ENCODE data around the gene TSGA10IP.

Gene TSGA10IP

GRCh38 chr11:65977621-65978390 is 32.5 kb downstream of the TSGA10IP start:
- no peak for DNase-seq

- DNase-seq, result no peak
These were observed 33.3 kb downstream of the TSGA10IP start for GRCh38 chr11:65978391-65979238.

- no peak for DNase-seq
These were observed 34.0 kb downstream of the TSGA10IP start for GRCh38 chr11:65979261-65979759.

GRCh38 chr11:65981101-65981740 is 35.9 kb downstream of the TSGA10IP start:
- no peak for DNase-seq

- DNase-seq, result no peak
These were observed 36.9 kb downstream of the TSGA10IP start for GRCh38 chr11:65981972-65982823.

- DNase-seq, result no peak
These were observed 37.7 kb downstream of the TSGA10IP start for GRCh38 chr11:65982824-65983588.

- no peak for DNase-seq
These were observed 38.3 kb downstream of the TSGA10IP start for GRCh38 chr11:65983589-65983987.

- no peak for DNase-seq
These were observed 42.1 kb downstream of the TSGA10IP start for GRCh38 chr11:65987336-65987735.

GRCh38 chr11:65988791-65989592 is 43.7 kb downstream of the TSGA10IP start:
- peak; percentile 97 for DNase-seq

- DNase-seq, result no peak
These were observed 46.8 kb downstream of the TSGA10IP start for GRCh38 chr11:65992056-65992455.

- no peak for DNase-seq
These were observed 52.0 kb downstream of the TSGA10IP start for GRCh38 chr11:65997286-65997685.

GRCh38 chr11:66001942-66002647 is 56.8 kb downstream of the TSGA10IP start, which contains the start of the genes BANF1 and EIF1AD:
TSS of gene BANF1 (plus strand) at chr11:66002503. CDS start at chr11:66003251, 748 bp downstream.
TSS of gene EIF1AD (minus strand) at chr11:66002157. CDS start at chr11:66000389, 1,768 bp downstream.
- peak; percentile 96 to 97 for DNase-seq

- no peak for DNase-seq
These were observed 57.5 kb downstream of the TSGA10IP start for GRCh38 chr11:66002648-66003225.

- no peak for DNase-seq
These were observed 58.0 kb downstream of the TSGA10IP start for GRCh38 chr11:66003291-66003690.

- DNase-seq, result no peak
These were observed 58.9 kb downstream of the TSGA10IP start for GRCh38 chr11:66004186-66004585.

GRCh38 chr11:66006134-66006890 is 61.0 kb downstream of the TSGA10IP start:
- no peak for DNase-seq

GRCh38 chr11:66006891-66007176 is 61.6 kb downstream of the TSGA10IP start:
- DNase-seq, result no peak

GRCh38 chr11:66007201-66007634 is 61.9 kb downstream of the TSGA10IP start:
- no peak for DNase-seq

- no peak for DNase-seq
These were observed 62.8 kb downstream of the TSGA10IP start for GRCh38 chr11:66008095-66008467.
